Activated CD4-positive, alpha-beta T cell treated with anti-CD3 and anti-CD28 coated beads for 36 hours (primary cell): ENCODE measurements around the gene LAIR1. TPM values are rescaled to one million over a fixed set of nuclear protein-coding genes. Genes with fewer than 3 reads are reported as not detected.
"Not testable (repeated sequence)": the region's sequence is repeated elsewhere in the genome, so short reads cannot be mapped to it uniquely, and the experiment has no call there.

Experiments used
- ATAC-seq: fragments of 200-7000 bp; cut with Tn5 transposase; one replicate; pipeline ENCODE4 v1.10.0; 2021; ENCODE audit warnings: mild to moderate bottlenecking, moderate library complexity
- CTCF ChIA-PET: fragments of 350-600 bp; sonication (Branson Sonifier 250); formaldehyde crosslinking; loops from one replicate; lab custom pipeline; 2021; ENCODE audit warnings: antibody characterized with exemption; lab: Charles Lee
- POLR2A ChIA-PET: fragments of 350-600 bp; sonication (Branson Sonifier 250); formaldehyde crosslinking; loops from one replicate; lab custom pipeline; 2021; ENCODE audit warnings: antibody characterized with exemption, inconsistent platforms; lab: Charles Lee
- DNase-seq: peaks from one replicate; pipeline ENCODE4 v3.0.0-alpha.2; 2020
- H3K27ac Mint-ChIP-seq: one replicate; pipeline ENCODE4 v1.8.0; 2021; ENCODE audit warnings: mixed read lengths
- H3K27me3 Mint-ChIP-seq: one replicate; pipeline ENCODE4 v1.8.0; 2021; ENCODE audit warnings: mixed read lengths
- H3K36me3 Mint-ChIP-seq: one replicate; pipeline ENCODE4 v1.8.0; 2021; ENCODE audit warnings: low read depth, mixed read lengths
- H3K4me1 Mint-ChIP-seq: one replicate; pipeline ENCODE4 v1.8.0; 2021; ENCODE audit warnings: mixed read lengths
- H3K4me3 Mint-ChIP-seq: one replicate; pipeline ENCODE4 v1.8.0; 2021; ENCODE audit warnings: mild to moderate bottlenecking, moderate library complexity, mixed read lengths
- H3K9me3 Mint-ChIP-seq: one replicate; pipeline ENCODE4 v1.8.0; 2021; ENCODE audit warnings: low read depth, mixed read lengths
- intact Hi-C, 2 experiments: fragments of 100-400 bp; cut with DNase I in 1 of 2; cut with micrococcal nuclease in 1 of 2; formaldehyde crosslinking; loops; one replicate each; pipeline versions ENCODE4 v1.14.2 to v1.15.1; 2022 to 2024; cut with DNase I, micrococcal nuclease
- total RNA-seq, 2 experiments: library from RNA; stranded (reverse); gene quantifications; one replicate each; pipeline ENCODE4 v1.2.3, GENCODE V29; 2021

LAIR1 gene
- total RNA-seq, 2 experiments from 2014 or later: 3.5 to 4.7 TPM

DNA sequence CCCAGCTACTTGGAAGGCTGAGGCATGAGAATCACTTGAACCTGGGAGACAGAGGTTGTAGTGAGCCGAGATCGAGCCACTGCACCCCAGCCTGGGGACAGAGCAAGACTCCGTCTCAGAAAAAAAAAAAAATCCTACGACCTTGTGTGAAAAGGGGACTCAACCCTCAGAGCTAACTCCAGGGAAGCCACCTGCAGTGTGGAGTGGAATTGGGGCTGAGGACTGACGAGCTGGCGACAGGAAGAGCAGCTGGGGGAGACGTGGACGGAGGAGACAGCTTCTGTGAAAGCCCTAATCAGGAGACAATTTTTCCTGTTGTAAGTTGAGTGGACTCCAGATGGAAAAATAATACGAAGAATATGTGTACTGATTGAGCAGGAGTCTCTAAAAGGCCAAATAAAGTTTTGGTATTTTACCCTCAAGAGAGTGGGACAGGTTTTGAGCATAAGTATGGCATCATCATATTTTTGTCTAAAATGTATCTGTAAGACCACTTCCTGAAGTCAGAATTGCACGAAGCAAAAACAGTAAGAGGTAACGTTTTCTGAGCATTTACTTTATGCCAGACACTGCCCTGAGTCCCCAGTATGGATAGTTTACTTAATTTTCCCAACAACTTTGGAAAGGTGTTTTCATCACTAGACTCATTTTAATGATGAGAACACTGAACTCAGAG, 12.0 kb upstream of the LAIR1 start:
- Mint-ChIP-seq H3K36me3 (no peaks in the 10 kb centered on the region), H3K4me1 (peaks cover 56% of the 10 kb centered on the region), H3K9me3 (no peaks in the 10 kb centered on the region), H3K27me3 (peaks cover 26% of the 10 kb centered on the region), H3K4me3 (no peak overlapping the region), H3K27ac (no peak overlapping the region)
- no peak for DNase-seq
- POLR2A ChIA-PET: no interaction called here
- intact Hi-C loops: no loop called here
- CTCF ChIA-PET: interaction anchor here (0.6 to 0.7 kb wide), 2 partner anchors 101 to 253 kb away, joined by 3 to 5 read pairs; no protein-coding TSS in a partner anchor
- no peak for ATAC-seq

DNA sequence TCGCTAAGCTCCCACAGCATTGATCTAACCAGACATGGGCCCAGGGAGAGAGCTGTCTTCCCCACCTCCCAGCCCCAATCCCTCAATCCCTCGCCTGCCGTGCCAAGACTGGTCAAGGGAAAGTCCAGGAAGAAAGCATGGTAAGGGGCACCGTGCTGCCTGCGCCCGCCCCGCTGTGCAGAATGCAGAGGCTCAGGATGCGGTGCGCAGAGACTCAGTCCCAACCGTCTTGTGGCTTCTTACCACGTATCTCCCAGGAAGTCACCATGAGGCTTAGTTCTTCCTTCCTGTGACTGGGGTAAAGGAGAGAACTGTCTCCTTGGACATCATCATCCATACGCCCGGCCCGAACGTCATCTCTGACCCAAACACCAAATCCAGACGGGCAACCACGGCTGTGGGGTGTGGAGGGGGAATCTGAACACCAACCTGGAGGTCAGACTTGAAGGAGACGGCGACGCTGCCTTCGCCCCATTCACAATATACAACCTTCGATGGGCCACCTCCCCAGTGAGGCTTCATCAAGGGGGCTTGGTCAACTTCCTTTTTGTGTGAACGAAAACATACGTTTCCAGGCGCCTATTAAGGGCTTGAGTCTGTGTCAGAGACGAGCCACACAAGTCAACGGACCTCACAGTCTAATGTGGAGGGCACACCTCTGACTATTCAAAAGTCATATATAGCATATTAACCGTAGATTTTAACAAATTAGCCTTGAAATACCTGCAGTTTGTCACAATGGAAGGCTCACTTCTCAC, 10.6 kb upstream of the LAIR1 start:
- POLR2A ChIA-PET, CTCF ChIA-PET, H3K9me3 Mint-ChIP-seq, intact Hi-C loops, H3K36me3 Mint-ChIP-seq, ATAC-seq, H3K27ac Mint-ChIP-seq, DNase-seq: not testable (repeated sequence)
- peaks cover 22% of the 10 kb centered on the region for H3K27me3 Mint-ChIP-seq
- H3K4me3 Mint-ChIP-seq: peak overlapping the region; percentile 12
- H3K4me1 Mint-ChIP-seq: peaks cover 62% of the 10 kb centered on the region

DNA sequence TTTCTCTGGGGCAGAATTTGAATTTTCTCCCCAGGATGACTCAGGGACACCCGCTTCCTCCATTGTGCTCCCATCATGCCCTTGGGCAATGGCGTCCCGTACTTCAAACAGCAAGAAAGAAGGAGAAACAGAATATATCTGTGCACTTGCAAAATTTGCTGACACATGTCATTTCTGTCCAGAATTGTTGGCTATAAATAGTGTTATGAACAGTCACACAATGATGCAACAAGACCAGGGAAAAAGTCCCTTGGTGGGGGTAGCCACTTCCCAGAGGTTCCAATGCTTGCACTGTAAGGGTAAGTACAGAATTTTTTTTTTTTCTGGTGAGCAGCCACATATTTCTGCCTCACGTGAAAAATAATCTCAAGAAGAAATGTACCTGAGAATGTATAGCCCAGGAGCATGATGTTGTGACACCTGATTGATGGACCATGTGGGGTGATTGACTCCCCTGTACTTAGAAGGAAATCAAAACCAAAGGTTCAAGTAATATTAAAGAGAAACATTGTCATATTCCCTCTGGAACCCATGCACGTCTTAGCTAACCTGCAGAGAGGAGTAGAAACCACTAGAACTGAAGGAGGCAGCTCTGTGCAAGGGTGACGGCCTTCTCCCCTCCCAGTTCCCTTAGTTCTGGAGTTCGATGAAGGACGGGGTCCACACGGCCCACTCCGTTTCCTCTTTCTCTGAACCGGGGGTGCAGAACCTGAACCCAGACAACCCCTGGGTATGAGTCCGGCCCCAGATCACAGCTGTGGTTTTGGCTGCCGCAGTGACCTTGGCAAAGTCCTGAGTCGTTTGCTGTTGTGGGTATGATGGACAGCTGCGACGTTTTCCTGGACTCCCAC, 9.3 kb upstream of the LAIR1 start:
- no peaks in the 10 kb centered on the region for H3K9me3 Mint-ChIP-seq
- ATAC-seq (no peak), DNase-seq (no peak)
- no peaks in the 10 kb centered on the region for H3K36me3 Mint-ChIP-seq
- H3K27ac Mint-ChIP-seq: no peak overlapping the region
- H3K4me3 Mint-ChIP-seq: no peak overlapping the region
- peaks cover 64% of the 10 kb centered on the region for H3K4me1 Mint-ChIP-seq
- intact Hi-C loops: no loop called here
- H3K27me3 Mint-ChIP-seq: peaks cover 23% of the 10 kb centered on the region
- CTCF ChIA-PET: interaction anchor here (1.1 to 1.4 kb wide), 2 partner anchors 12 to 16 kb away, joined by 3 to 6 read pairs; no protein-coding TSS in a partner anchor
- POLR2A ChIA-PET: interaction anchor here (0.6 kb wide), 1 partner anchor 174 kb away, joined by 3 read pairs; no protein-coding TSS in a partner anchor

DNA sequence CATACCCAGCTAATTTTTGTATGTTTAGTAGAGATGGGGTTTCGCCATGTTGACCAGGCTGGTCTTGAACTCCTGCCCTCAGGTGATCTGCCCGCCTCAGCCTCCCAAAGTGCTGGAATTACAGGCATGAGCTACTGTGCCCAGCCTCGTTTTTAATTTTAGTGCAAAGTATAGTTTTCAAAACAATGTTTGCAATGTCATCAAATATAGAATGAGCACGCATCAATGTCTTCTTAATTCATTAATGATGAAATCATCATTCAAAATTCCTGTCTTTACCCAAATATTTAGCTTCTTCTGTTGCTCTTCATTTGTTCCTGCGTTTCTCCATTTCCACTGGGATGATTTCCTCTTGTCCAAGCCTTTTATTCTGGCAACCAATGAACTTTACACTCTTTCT, 6.7 kb upstream of the LAIR1 start:
- H3K4me1 Mint-ChIP-seq: peaks cover 53% of the 10 kb centered on the region
- H3K27ac Mint-ChIP-seq, H3K9me3 Mint-ChIP-seq, ATAC-seq, H3K36me3 Mint-ChIP-seq, intact Hi-C loops, DNase-seq, POLR2A ChIA-PET, H3K4me3 Mint-ChIP-seq: not testable (repeated sequence)
- CTCF ChIA-PET: interaction anchor here (1.2 kb wide), 1 partner anchor 17 kb away, joined by 3 read pairs; no protein-coding TSS in a partner anchor
- H3K27me3 Mint-ChIP-seq: peaks cover 16% of the 10 kb centered on the region

DNA sequence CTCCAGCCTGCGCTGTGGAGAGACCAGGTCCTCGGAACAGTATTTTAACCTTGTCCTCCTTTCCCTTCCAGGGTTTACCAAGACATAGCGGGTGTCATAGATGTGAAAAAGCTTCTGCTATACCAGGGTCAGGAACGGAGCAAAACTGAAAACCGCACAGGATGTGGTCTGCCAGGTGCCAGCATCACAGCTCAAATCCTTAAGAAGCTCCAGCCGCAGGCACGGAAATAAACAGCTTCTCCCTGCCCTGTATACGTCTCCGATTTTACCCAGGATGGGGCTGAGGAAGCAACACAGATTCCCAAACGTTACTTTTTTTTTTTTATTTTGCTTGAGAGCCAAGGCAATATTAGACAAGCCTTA, 5.7 kb upstream of the LAIR1 start:
- H3K27me3 Mint-ChIP-seq: peaks cover 12% of the 10 kb centered on the region
- POLR2A ChIA-PET, intact Hi-C loops, H3K9me3 Mint-ChIP-seq, CTCF ChIA-PET, H3K27ac Mint-ChIP-seq, H3K36me3 Mint-ChIP-seq: not testable (repeated sequence)
- H3K4me1 Mint-ChIP-seq: peaks cover 48% of the 10 kb centered on the region
- peak; percentile 76 for ATAC-seq
- peak; percentile 68 for DNase-seq
- peak overlapping the region; percentile 36 for H3K4me3 Mint-ChIP-seq

DNA sequence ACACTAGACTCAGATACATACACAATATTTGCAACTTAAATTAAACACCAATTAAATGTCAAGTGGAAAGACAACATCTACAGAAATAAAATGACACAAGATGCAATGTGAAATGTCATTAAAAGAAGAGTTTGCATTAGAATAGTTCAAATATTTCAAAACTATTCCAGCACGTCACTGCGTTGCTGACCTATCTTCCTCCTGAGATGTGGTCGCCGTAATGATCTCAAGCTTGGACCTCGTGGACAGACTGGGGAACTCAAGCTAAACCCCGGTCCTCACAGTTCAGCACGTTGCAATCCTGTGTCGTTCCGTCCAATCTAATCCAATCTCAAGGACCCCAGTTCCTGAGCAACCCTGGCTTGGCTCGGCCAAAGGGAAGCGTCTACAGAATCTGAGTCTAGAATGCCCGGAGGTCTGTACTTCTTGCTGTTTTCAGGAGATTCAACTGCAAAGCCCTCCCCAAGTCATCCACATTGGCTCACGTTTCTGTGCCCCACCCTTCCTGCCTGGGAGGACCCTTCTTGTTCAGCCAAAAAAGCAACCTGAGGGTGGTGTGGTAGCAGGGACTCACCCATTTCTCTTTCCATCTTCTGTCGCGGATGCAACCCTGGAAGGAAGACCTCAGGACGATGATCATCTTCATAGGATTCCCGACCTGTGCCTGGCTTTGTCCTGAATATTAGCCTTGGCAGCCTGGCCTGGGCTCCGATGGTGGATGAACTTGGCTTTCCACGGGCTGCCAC, 5.1 kb upstream of the LAIR1 start:
- CTCF ChIA-PET: interaction anchor here (0.6 kb wide), 1 partner anchor 669 kb away, joined by 3 read pairs; no protein-coding TSS in a partner anchor
- ATAC-seq, H3K36me3 Mint-ChIP-seq, DNase-seq, POLR2A ChIA-PET, H3K27me3 Mint-ChIP-seq, intact Hi-C loops, H3K9me3 Mint-ChIP-seq: not testable (repeated sequence)
- Mint-ChIP-seq H3K4me1 (peaks cover 44% of the 10 kb centered on the region), H3K27ac (peak overlapping the region; percentile 19), H3K4me3 (peak overlapping the region; percentile 45)

DNA sequence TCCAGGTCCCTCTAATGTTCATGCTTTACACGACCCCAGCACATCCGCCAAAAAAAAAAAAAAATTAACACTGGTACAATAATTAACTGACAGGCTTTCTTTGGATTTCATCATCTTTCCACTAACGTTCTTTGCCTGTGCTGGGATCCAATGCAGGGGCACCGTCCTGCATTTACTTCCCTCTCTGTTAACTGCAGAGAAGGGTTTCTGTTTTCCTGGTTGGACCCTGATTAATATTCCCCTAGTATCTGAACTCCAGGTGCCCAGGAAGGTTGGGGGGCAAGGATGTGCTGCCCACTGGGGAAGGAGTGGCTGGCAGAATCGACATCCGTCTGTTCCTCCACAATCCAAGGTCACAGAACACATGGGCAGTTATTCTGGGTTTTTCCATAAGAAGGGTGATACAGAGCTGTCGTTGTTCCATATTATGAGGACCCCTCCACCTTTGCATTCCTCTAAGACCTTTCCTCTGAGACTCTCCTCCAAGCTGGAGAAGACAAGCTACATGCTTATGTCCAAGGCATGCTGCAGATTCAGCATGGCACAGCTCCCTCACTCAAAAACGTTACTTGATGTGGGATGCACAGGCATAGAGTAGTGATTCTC, 4.5 kb upstream of the LAIR1 start:
- intact Hi-C loops: no loop called here
- POLR2A ChIA-PET: no interaction called here
- ATAC-seq (no peak), DNase-seq (no peak)
- Mint-ChIP-seq H3K9me3 (no peaks in the 10 kb centered on the region), H3K4me3 (peak overlapping the region; percentile 45), H3K36me3 (no peaks in the 10 kb centered on the region), H3K27ac (peak overlapping the region; percentile 55), H3K27me3 (peaks cover 5% of the 10 kb centered on the region), H3K4me1 (peaks cover 43% of the 10 kb centered on the region)
- CTCF ChIA-PET: interaction anchor here (1.2 kb wide), 1 partner anchor 22 kb away, joined by 3 read pairs; no protein-coding TSS in a partner anchor

DNA sequence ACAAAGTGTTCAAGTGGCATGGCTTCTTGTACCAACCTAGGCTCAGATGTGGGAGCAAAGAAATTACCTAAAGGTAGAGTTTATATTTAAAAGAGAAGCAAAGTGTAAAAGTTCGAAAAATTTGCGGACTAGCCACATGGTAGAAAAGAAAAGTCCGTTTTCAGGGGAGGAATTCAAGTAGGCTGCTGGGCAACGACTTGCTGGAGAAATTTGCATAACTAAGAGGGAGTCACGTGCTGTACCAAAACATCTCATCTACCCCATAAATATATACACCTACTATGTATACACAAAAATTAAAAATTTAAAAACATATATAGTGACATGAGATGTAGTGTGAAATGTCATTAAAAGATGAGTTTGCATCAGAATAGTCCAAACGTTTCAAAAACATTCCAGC, 2.1 kb upstream of the LAIR1 start:
- no peak overlapping the region for H3K4me3 Mint-ChIP-seq
- ChIA-PET CTCF (interaction anchor here (1.6 kb wide), 1 partner anchor 45 kb away, joined by 5 read pairs; no protein-coding TSS in a partner anchor), POLR2A (no interaction called here)
- intact Hi-C loops: no loop called here
- H3K4me1 Mint-ChIP-seq: peaks cover 51% of the 10 kb centered on the region
- H3K36me3 Mint-ChIP-seq: no peaks in the 10 kb centered on the region
- H3K9me3 Mint-ChIP-seq: no peaks in the 10 kb centered on the region
- ATAC-seq (no peak), DNase-seq (no peak)
- H3K27ac Mint-ChIP-seq: no peak overlapping the region
- peaks cover 5% of the 10 kb centered on the region for H3K27me3 Mint-ChIP-seq

DNA sequence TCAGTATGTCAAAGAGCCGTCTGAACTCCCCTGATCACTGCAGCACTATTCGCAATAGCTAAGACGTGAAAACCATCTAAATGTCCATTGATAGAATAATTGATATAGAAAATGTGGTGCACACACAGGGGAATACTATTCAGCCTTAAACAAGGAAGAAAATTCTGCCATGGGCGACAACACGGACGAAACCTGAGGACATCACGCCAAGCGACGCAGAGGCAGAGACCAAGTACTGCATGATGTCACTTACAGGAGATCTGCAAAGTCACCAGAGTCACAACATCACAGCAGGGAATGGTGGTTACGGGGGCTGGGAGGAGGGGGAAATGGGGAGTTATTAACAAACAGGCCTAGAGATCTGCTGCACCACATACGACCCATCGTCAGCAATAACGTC, 1.1 kb upstream of the LAIR1 start:
- H3K9me3 Mint-ChIP-seq, ATAC-seq, POLR2A ChIA-PET, DNase-seq, H3K27me3 Mint-ChIP-seq, H3K36me3 Mint-ChIP-seq, intact Hi-C loops, H3K27ac Mint-ChIP-seq, H3K4me3 Mint-ChIP-seq: not testable (repeated sequence)
- H3K4me1 Mint-ChIP-seq: peaks cover 57% of the 10 kb centered on the region
- CTCF ChIA-PET: interaction anchor here (0.6 to 1.7 kb wide), 4 partner anchors 9 to 98 kb away, joined by 3 to 6 read pairs (median 5); no protein-coding TSS in a partner anchor

DNA sequence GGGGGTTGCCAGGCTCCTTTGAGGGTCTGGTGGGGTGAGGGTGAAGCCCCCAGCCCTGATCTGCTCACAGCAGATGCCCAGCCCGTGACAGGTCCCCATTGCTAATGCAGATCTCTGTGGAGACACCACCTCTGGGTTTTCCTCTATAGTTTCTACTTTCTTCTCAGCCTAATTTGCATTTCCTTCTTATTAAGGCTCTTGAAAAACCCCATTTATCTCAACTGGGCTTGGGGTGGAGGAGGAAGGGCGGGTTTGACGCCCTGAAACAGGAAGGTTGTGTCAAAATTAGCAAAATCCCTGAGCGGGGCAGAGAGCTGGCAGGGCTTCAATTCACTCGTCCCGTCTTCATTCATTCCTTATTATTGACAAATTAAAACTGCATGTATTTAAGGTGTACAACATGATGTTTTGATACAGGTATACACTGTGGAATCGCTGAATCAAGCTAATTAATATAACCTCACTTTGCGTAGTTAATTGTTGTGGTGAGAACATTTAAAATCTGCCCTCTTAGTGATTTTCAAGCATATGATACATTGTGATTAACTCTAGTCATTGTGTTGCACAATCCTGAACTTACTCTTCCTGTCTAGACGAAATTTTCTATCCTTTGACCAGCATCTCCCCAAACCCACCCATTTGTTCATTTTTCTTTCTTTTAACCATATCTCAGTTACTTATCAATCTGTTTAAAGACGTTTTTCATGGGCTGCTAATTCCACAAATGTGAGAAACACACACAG, 2.9 kb downstream of the LAIR1 start:
- H3K27me3 Mint-ChIP-seq, DNase-seq, H3K36me3 Mint-ChIP-seq, POLR2A ChIA-PET, H3K9me3 Mint-ChIP-seq: not testable (repeated sequence)
- H3K27ac Mint-ChIP-seq: peak overlapping the region; percentile 62
- ATAC-seq: peak; percentile 49
- H3K4me3 Mint-ChIP-seq: peak overlapping the region; percentile 46
- CTCF ChIA-PET: interaction anchor here (0.7 to 0.9 kb wide), 2 partner anchors 9 to 12 kb away, joined by 3 read pairs; no protein-coding TSS in a partner anchor
- intact Hi-C loops: loop anchor here in 1 of 2 experiments (2.0 kb wide), 1 partner anchor 27 kb away; no protein-coding TSS in a partner anchor
- peaks cover 46% of the 10 kb centered on the region for H3K4me1 Mint-ChIP-seq
